Esophagus muscularis mucosa (tissue), 4 donors: ENCODE data around the gene KCND3.

Source experiments
- EP300 ChIP-seq: sonication (generic); formaldehyde crosslinking; IDR thresholded peaks from one replicate; pipeline ENCODE4 v1.6.1; 2017; ENCODE audit warnings: antibody characterized with exemption
- POLR2A ChIP-seq: fragments of 450-650 bp; IDR thresholded peaks from one replicate; pipeline ENCODE4 v1.6.1; 2017; ENCODE audit warnings: antibody characterized with exemption, moderate library complexity, mild to moderate bottlenecking, low read depth
- POLR2AphosphoS5 ChIP-seq, 2 donors: sonication (generic); formaldehyde crosslinking; IDR thresholded peaks; one replicate each; pipeline ENCODE4 v1.6.1; 2017; ENCODE audit warnings: antibody characterized with exemption in 2 of 2
- TF ChIP-seq, protein P1 (sequence below), 3 experiments: fragments of 200-600 bp in 2 of 3; fragments of 450-650 bp in 1 of 3; sonication (generic) in 2 of 3; IDR thresholded peaks; one replicate each; pipeline ENCODE4 v1.5.1; 2017 to 2019; ENCODE audit warnings: antibody characterized with exemption in 3 of 3, mild to moderate bottlenecking in 2 of 3, moderate library complexity in 1 of 3

DNA sequence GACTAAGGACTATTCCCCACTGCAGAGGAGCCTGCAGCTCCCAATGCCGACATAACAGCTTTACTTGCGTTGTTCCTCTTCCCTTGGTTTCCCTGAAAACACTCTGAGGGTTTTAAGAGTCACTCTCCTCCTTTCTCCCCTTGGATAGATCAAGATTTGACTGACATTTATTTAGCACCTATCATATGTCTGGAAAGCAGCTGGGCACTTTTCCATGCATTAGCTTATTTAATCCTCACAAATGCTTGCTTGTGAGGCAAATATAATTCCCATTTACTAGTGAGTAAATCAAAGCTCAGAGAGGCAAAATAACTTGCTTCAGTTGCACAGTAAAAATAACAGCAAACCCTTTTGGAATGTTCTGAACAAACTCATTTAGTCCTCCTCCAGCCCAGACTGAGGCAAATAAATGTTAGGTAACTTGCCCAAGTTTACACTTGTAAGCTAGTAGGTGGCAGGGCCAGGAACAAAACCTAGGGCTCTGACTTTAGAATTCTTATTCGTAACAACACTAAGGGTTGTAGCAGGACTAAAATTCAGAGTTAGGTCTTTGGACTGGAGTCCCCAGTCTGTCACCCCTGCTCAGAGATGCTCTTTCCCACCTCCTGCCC lies 81.4 kb downstream of the KCND3 start:
- TF ChIP-seq, protein P1, sequence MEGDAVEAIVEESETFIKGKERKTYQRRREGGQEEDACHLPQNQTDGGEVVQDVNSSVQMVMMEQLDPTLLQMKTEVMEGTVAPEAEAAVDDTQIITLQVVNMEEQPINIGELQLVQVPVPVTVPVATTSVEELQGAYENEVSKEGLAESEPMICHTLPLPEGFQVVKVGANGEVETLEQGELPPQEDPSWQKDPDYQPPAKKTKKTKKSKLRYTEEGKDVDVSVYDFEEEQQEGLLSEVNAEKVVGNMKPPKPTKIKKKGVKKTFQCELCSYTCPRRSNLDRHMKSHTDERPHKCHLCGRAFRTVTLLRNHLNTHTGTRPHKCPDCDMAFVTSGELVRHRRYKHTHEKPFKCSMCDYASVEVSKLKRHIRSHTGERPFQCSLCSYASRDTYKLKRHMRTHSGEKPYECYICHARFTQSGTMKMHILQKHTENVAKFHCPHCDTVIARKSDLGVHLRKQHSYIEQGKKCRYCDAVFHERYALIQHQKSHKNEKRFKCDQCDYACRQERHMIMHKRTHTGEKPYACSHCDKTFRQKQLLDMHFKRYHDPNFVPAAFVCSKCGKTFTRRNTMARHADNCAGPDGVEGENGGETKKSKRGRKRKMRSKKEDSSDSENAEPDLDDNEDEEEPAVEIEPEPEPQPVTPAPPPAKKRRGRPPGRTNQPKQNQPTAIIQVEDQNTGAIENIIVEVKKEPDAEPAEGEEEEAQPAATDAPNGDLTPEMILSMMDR (IDR thresholded peaks at IDR 0.05) = no peak
- TF ChIP-seq POLR2A (no peak), POLR2AphosphoS5 (IDR thresholded peaks at IDR 0.05) (no peak), EP300 (no peak)
